Osteoblast (primary cell): ENCODE measurements around the gene CASP10. TPM values are rescaled to one million over a fixed set of nuclear protein-coding genes. Genes with fewer than 3 reads are reported as not detected.

ENCODE experiments used
- DNase-seq: peaks from one replicate; pipeline ENCODE4 v3.0.0; 2011; ENCODE audit warnings: low spot score, mixed read lengths; ENCODE audit not compliant: insufficient read length; ENCODE audit errors: missing footprints
- H2AFZ ChIP-seq: 2 replicates; pipeline ENCODE4 v1.6.0; 2011; ENCODE audit warnings: mild to moderate bottlenecking, low read length
- H3K27ac ChIP-seq: 2 replicates; pipeline ENCODE4 v1.5.1; 2011; ENCODE audit warnings: mild to moderate bottlenecking, low read depth, low read length, moderate library complexity
- H3K27me3 ChIP-seq: 2 replicates; pipeline ENCODE4 v1.6.0; 2012; ENCODE audit warnings: mild to moderate bottlenecking, control low read depth, inconsistent platforms, low read length, moderate library complexity; ENCODE audit not compliant: insufficient read depth
- H3K36me3 ChIP-seq: 2 replicates; pipeline ENCODE4 v1.5.1; 2011; ENCODE audit warnings: mild to moderate bottlenecking, low read length, control low read depth, moderate library complexity; ENCODE audit not compliant: insufficient read depth
- H3K4me1 ChIP-seq: 2 replicates; pipeline ENCODE4 v1.5.1; 2011; ENCODE audit warnings: mild to moderate bottlenecking, low read length, control low read depth, moderate library complexity; ENCODE audit not compliant: insufficient read depth
- H3K4me2 ChIP-seq: 2 replicates; pipeline ENCODE4 v1.6.0; 2011; ENCODE audit warnings: mild to moderate bottlenecking, low read length; ENCODE audit not compliant: insufficient read depth
- H3K4me3 ChIP-seq: fragments of 200-600 bp; sonication (generic); 3 replicates; pipeline ENCODE4 v1.5.1; 2012; ENCODE audit warnings: mild to moderate bottlenecking, low read length, inconsistent platforms; ENCODE audit not compliant: insufficient read depth
- H3K79me2 ChIP-seq: 2 replicates; pipeline ENCODE4 v1.6.0; 2012; ENCODE audit warnings: mild to moderate bottlenecking, low read length, control low read depth, inconsistent platforms; ENCODE audit not compliant: insufficient read depth
- H3K9me3 ChIP-seq: 2 replicates; pipeline ENCODE4 v1.5.1; 2011; ENCODE audit warnings: low read depth, low read length, control low read depth
- H4K20me1 ChIP-seq: 2 replicates; pipeline ENCODE4 v1.6.0; 2012; ENCODE audit warnings: mild to moderate bottlenecking, low read length, control low read depth; ENCODE audit not compliant: insufficient read depth
- CTCF ChIP-seq: IDR thresholded peaks from 2 replicates; pipeline ENCODE4 v1.5.1; 2011; ENCODE audit warnings: mild to moderate bottlenecking, low read depth, low read length, moderate library complexity; ENCODE audit errors: extremely low read depth
- total RNA-seq: library from RNA; depleted of rRNA; stranded (reverse); fragments of >200 nt; gene quantifications from 2 replicates; pipeline ENCODE4 v1.2.3, GENCODE V29; 2012

Gene CASP10
- 3.3 and 4.4 TPM in 2 replicates for total RNA-seq

- Histone ChIP-seq H3K27ac (peak within 1 kb of the TSS; percentile 34), H3K4me2 (peak within 1 kb of the TSS; percentile 81), H3K79me2 (no peaks in the 10 kb centered on the region), H2AFZ (peak within 1 kb of the TSS; percentile 86), H3K4me3 (peak within 1 kb of the TSS; percentile 68), H4K20me1 (no peaks in the 10 kb centered on the region), H3K4me1 (no peaks in the 10 kb centered on the region), H3K27me3 (no peaks in the 10 kb centered on the region), H3K36me3 (no peaks in the 10 kb centered on the region), H3K9me3 (no peaks in the 10 kb centered on the region)
- DNase-seq: no peak
- TF ChIP-seq CTCF: peak; percentile 55
Measured at GRCh38 chr2:201182650-201183364, at the start of gene CASP10. CASP10 (plus strand) TSS chr2:201183141; CDS start chr2:201185778, 2,637 bp downstream.

GRCh38 chr2:201135386-201135785 is 47.6 kb upstream of the CASP10 start:
- Histone ChIP-seq H3K79me2 (peaks cover 69% of the 10 kb centered on the region), H3K36me3 (peaks cover 50% of the 10 kb centered on the region), H4K20me1 (no peaks in the 10 kb centered on the region), H2AFZ (no peak overlapping the region), H3K4me3 (no peak overlapping the region), H3K9me3 (no peaks in the 10 kb centered on the region), H3K27me3 (no peaks in the 10 kb centered on the region), H3K27ac (peak overlapping the region; percentile 38), H3K4me1 (peaks cover 27% of the 10 kb centered on the region), H3K4me2 (no peak overlapping the region)
- no peak for TF ChIP-seq CTCF
- no peak for DNase-seq

GRCh38 chr2:201136889-201137321 is 46.0 kb upstream of the CASP10 start:
- Histone ChIP-seq H3K36me3 (peaks cover 65% of the 10 kb centered on the region), H3K4me1 (peaks cover 18% of the 10 kb centered on the region), H3K79me2 (peaks cover 58% of the 10 kb centered on the region), H3K27me3 (no peaks in the 10 kb centered on the region), H2AFZ (no peak overlapping the region), H3K4me3 (no peak overlapping the region), H3K4me2 (no peak overlapping the region), H4K20me1 (no peaks in the 10 kb centered on the region), H3K9me3 (no peaks in the 10 kb centered on the region), H3K27ac (peak overlapping the region; percentile 30)
- no peak for DNase-seq
- TF ChIP-seq CTCF: no peak

- peaks cover 51% of the 10 kb centered on the region for H3K79me2 ChIP-seq
- H3K9me3 ChIP-seq: no peaks in the 10 kb centered on the region
- no peak overlapping the region for H3K27ac ChIP-seq
- H3K4me2 ChIP-seq: no peak overlapping the region
- no peak overlapping the region for H2AFZ ChIP-seq
- peaks cover 18% of the 10 kb centered on the region for H3K4me1 ChIP-seq
- TF ChIP-seq CTCF: no peak
- H3K36me3 ChIP-seq: peaks cover 66% of the 10 kb centered on the region
- H4K20me1 ChIP-seq: no peaks in the 10 kb centered on the region
- no peaks in the 10 kb centered on the region for H3K27me3 ChIP-seq
- no peak overlapping the region for H3K4me3 ChIP-seq
- no peak for DNase-seq
Measured at GRCh38 chr2:201137505-201138400, 45.2 kb upstream of the CASP10 start.
